Ishikawa (cell line): Measurements from ENCODE around the gene LYSMD1.

Experiments
- CEBPB ChIP-seq: IDR thresholded peaks from 2 replicates; pipeline ENCODE4 v1.6.1; 2012
- CREB1 ChIP-seq: IDR thresholded peaks from 2 replicates; pipeline ENCODE4 v1.6.1; 2012; ENCODE audit warnings: low read depth
- EGR1 ChIP-seq: IDR thresholded peaks from 2 replicates; pipeline ENCODE4 v1.6.1; 2012
- EP300 ChIP-seq: IDR thresholded peaks from 2 replicates; pipeline ENCODE4 v1.6.1; 2012; ENCODE audit warnings: borderline replicate concordance
- FOXM1 ChIP-seq: IDR thresholded peaks from 2 replicates; pipeline ENCODE4 v1.6.1; 2012; ENCODE audit warnings: low read depth, borderline replicate concordance
- NFIC ChIP-seq: IDR thresholded peaks from 2 replicates; pipeline ENCODE4 v1.6.1; 2012
- RAD21 ChIP-seq: IDR thresholded peaks from 2 replicates; pipeline ENCODE4 v1.6.1; 2012; ENCODE audit warnings: low read depth
- TAF1 ChIP-seq: IDR thresholded peaks from 2 replicates; pipeline ENCODE4 v1.6.1; 2012; ENCODE audit warnings: low read depth, mild to moderate bottlenecking
- TCF12 ChIP-seq: IDR thresholded peaks from 2 replicates; pipeline ENCODE4 v1.6.1; 2012; ENCODE audit warnings: low read depth
- TEAD4 ChIP-seq: IDR thresholded peaks from 2 replicates; pipeline ENCODE4 v1.6.1; 2012
- YY1 ChIP-seq: IDR thresholded peaks from 2 replicates; pipeline ENCODE4 v1.6.1; 2012; ENCODE audit warnings: low read depth
- ZBTB7A ChIP-seq: IDR thresholded peaks from 2 replicates; pipeline ENCODE4 v1.6.1; 2012; ENCODE audit warnings: low read depth
- TF ChIP-seq, protein P1 (sequence below): IDR thresholded peaks from 2 replicates; pipeline ENCODE4 v1.6.1; 2012
- TF ChIP-seq, protein P2 (sequence below): IDR thresholded peaks from 2 replicates; pipeline ENCODE4 v1.6.1; 2012
- TF ChIP-seq, protein P3 (sequence below): IDR thresholded peaks from 2 replicates; pipeline ENCODE4 v1.6.1; 2012; ENCODE audit warnings: low read depth, mild to moderate bottlenecking

Gene LYSMD1

DNA sequence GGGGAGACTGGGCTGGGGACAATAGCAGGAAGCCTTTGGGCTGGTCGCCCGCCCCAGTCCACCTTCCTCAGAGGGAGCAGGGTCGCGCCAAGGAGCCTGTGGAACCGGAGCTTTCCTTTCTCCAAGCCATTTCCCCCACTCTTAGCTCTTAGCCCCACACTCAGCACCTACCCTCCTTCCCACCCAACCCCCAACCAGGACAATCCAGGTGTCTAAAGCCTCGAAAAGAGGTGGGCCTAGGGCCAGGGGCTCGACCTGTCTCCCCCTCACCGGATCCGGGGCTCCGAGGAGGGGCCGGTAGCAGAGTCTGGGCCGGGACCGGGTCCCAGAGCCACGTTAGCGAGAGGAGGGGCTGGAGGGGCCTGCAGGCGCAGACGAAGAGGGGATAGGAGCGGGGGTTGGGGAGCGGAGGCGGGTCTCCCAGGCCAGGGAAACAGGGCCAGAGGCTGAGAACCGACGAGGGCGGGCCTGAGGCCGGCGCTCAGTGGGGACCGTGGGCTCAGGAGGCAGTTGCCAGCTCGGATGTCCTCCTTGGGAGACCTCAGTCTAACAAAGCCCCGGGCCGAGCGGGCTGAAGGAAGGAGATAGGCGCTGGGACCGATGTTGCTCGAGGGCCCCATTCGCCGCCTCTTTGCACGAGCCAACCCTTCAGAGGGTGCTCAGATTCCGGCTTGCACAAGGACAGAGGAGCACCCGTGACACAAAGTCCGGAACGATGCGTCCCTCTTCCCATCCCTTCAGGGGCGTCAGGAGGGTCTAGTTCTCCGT lies 20.2 kb downstream of the LYSMD1 start:
- no peak for TF ChIP-seq RAD21
- TF ChIP-seq TEAD4 = no peak
- TF ChIP-seq CREB1 = no peak
- no peak for TF ChIP-seq FOXM1
- TF ChIP-seq NFIC = no peak
- TF ChIP-seq TAF1 = no peak
- TF ChIP-seq, protein P1, sequence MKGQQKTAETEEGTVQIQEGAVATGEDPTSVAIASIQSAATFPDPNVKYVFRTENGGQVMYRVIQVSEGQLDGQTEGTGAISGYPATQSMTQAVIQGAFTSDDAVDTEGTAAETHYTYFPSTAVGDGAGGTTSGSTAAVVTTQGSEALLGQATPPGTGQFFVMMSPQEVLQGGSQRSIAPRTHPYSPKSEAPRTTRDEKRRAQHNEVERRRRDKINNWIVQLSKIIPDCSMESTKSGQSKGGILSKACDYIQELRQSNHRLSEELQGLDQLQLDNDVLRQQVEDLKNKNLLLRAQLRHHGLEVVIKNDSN = no peak
- TF ChIP-seq, protein P2, sequence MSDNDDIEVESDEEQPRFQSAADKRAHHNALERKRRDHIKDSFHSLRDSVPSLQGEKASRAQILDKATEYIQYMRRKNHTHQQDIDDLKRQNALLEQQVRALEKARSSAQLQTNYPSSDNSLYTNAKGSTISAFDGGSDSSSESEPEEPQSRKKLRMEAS = no peak
- TF ChIP-seq ZBTB7A = no peak; the same call in 1 of the 2 replicates
- no peak for TF ChIP-seq YY1
- TF ChIP-seq EP300 = no peak
- TF ChIP-seq, protein P3, sequence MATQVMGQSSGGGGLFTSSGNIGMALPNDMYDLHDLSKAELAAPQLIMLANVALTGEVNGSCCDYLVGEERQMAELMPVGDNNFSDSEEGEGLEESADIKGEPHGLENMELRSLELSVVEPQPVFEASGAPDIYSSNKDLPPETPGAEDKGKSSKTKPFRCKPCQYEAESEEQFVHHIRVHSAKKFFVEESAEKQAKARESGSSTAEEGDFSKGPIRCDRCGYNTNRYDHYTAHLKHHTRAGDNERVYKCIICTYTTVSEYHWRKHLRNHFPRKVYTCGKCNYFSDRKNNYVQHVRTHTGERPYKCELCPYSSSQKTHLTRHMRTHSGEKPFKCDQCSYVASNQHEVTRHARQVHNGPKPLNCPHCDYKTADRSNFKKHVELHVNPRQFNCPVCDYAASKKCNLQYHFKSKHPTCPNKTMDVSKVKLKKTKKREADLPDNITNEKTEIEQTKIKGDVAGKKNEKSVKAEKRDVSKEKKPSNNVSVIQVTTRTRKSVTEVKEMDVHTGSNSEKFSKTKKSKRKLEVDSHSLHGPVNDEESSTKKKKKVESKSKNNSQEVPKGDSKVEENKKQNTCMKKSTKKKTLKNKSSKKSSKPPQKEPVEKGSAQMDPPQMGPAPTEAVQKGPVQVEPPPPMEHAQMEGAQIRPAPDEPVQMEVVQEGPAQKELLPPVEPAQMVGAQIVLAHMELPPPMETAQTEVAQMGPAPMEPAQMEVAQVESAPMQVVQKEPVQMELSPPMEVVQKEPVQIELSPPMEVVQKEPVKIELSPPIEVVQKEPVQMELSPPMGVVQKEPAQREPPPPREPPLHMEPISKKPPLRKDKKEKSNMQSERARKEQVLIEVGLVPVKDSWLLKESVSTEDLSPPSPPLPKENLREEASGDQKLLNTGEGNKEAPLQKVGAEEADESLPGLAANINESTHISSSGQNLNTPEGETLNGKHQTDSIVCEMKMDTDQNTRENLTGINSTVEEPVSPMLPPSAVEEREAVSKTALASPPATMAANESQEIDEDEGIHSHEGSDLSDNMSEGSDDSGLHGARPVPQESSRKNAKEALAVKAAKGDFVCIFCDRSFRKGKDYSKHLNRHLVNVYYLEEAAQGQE = no peak
- no peak for TF ChIP-seq EGR1
- no peak for TF ChIP-seq TCF12
- no peak for TF ChIP-seq CEBPB

DNA sequence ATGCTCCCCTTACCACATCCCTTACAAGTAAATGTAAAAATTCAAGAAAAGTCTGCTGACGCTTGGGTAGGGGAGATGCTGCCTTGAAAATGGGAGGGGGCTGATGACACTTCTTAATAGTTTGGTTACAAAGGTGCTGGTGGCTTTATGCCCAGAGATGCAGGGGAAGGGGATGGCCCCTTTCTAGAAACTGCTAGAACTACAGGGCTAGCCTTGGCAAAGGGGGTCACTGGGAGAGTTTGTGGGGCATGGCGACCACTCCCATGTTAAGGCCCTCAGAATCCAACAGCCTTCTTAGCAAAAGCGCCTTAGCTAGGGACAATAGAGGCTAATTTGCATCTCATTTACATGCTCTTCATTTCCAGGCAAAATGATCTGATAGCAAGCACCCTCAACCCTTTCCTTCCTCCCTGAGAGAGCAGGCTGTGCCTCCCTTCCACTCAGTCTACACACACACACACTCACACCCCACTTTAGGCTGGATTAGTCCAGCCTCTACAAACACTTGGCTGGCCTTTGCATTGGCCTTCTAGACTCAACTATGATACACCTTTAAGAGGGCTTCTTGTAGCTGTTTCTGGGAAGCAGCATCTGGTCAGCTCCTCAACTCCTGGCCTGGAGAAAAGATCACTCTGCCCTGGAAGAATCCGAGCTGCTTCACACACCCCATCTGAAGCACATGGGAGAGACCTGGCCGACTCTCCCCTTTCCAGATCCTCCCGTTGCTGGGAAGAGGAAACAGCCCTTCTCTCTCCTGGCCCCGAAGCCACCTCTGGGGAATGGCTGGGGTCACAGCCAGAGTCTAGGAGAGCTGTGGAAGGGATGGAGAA lies 21.0 kb downstream of the LYSMD1 start:
- TF ChIP-seq RAD21 (no peak), CEBPB (no peak), NFIC (no peak), EGR1 (no peak), FOXM1 (no peak), YY1 (no peak), ZBTB7A (no peak), CREB1 (no peak), TCF12 (no peak), EP300 (no peak), TEAD4 (no peak), TAF1 (no peak)
- TF ChIP-seq, protein P3 = no peak
- TF ChIP-seq, protein P2 = no peak
- TF ChIP-seq, protein P1 = no peak

DNA sequence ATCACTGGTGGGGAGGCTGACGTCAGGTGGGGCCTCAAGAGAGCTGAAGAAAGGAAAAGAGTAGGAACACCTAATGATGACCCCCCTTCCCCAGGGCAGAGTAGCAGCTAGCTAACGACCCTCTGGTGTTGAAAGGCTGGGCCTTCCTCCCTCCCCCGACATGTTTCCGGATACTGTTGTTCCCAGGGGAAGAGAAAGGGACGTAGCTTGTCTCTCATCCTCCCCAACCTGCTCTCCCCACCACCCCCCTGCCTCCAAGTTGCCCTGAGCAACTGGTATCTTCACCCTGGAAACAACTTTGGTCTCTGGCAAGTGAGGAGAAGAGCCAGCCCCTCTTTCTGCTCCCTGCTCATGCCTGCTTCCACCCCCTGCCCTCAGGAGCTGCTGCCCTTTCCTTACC lies 21.7 kb downstream of the LYSMD1 start:
- no peak for TF ChIP-seq EP300
- no peak for TF ChIP-seq CREB1
- no peak for TF ChIP-seq TCF12
- TF ChIP-seq NFIC = no peak
- no peak for TF ChIP-seq CEBPB
- TF ChIP-seq TAF1 = no peak
- no peak for TF ChIP-seq ZBTB7A
- TF ChIP-seq, protein P3 = no peak

DNA sequence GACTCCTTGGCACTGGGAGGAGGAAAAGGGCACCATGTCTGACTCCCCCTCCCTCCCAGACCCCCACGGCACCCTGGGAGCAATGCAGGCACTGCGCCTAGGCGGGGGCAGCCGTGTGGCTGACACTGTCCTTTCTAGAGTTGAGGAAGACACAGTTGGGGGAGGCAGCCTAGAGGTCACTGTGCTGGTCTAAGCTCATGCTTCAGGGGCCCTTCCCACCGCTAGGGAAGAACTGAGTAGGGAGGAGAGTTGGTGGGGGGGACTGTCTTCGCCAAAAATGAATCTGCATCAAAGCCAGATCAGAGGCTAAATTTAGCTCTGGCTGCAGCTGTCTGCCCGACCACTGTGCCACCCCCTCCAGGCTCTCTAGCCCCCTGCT lies 22.7 kb downstream of the LYSMD1 start:
- TF ChIP-seq, protein P2 = no peak
- TF ChIP-seq YY1 (no peak), RAD21 (no peak), CREB1 (no peak), TEAD4 (no peak), TCF12 (no peak), EGR1 (no peak), NFIC (no peak), CEBPB (no peak), TAF1 (no peak)
- TF ChIP-seq, protein P3 = no peak
- TF ChIP-seq, protein P1 = no peak
